ENCODE results near the gene S100A4.

- no peak for TF ChIP-seq CTCF (IDR thresholded peaks at IDR 0.05; ENCODE audit: insufficient read depth, low read length)
- no peak for TF ChIP-seq POLR2AphosphoS5 (IDR thresholded peaks at IDR 0.05; ENCODE audit: low read depth)
- no peak for TF ChIP-seq GABPA (IDR thresholded peaks at IDR 0.05; ENCODE audit: low read depth)
These were observed 23.9 kb upstream of the S100A4 start for GRCh38 chr1:153569465-153569864.
